ENCODE measurements around the gene HTR4. TPM values are rescaled to one million over a fixed set of nuclear protein-coding genes. Genes with fewer than 3 reads are reported as not detected.
A peak's percentile ranks its signal among the peaks of the same experiment; 100 is the strongest.

The HTR4 gene
- total RNA-seq (1 to 10 TPM; 7.6 to 9.1 (median 8.5) TPM), polyA plus RNA-seq (1.3 TPM)
- long read RNA-seq, donor 1, partial matches to known transcripts: 1 of 15 reads
- long read RNA-seq, donor 1, other reads (novel, unspliced or antisense): 10 of 15 reads
- long read RNA-seq, donor 2, partial matches to known transcripts: 2 of 5 reads
- long read RNA-seq, donor 2, other reads (novel, unspliced or antisense): 3 of 5 reads
- long read RNA-seq, donor 3, partial matches to known transcripts: 2 of 8 reads
- long read RNA-seq, donor 3, other reads (novel, unspliced or antisense): 2 of 8 reads
- long read RNA-seq, donor 4, partial matches to known transcripts: 0 of 5 reads
- long read RNA-seq, donor 4, other reads (novel, unspliced or antisense): 3 of 5 reads

GRCh38 chr5:148653836-148654781 lies at the start of gene HTR4:
Gene HTR4, minus strand, starts transcription at chr5:148654527. Its CDS starts 17,513 bp downstream, at chr5:148637014.
- intact Hi-C loops (cut with DNase I): loop anchor here in 1 of 4 donors (5.0 kb wide), 1 partner anchor 202 kb away; no protein-coding TSS in a partner anchor
- Histone ChIP-seq H3K4me3 (ENCODE audit: low read length) (peak within 1 kb of the TSS; percentile 65), H3K27ac (ENCODE audit: low read length) (peak within 1 kb of the TSS; percentile 36), H3K27me3 (ENCODE audit: control insufficient read depth, insufficient read depth) (no peaks in the 10 kb centered on the region), H3K9me3 (ENCODE audit: control insufficient read depth, low read length) (no peaks in the 10 kb centered on the region), H3K4me1 (ENCODE audit: control insufficient read depth, insufficient read depth, low read length) (no peaks in the 10 kb centered on the region)
- WGBS: 3% methylated on average over 72 of the region's 72 CpGs
- ATAC-seq (peak; percentile 69 to 77), DNase-seq (peak; percentile 31 to 70 (median 61))

GRCh38 chr5:148702019-148702596 lies 47.8 kb upstream of the HTR4 start:
- Histone ChIP-seq H3K4me3 (ENCODE audit: low read length) (no peak overlapping the region), H3K9me3 (ENCODE audit: control insufficient read depth, low read length) (no peaks in the 10 kb centered on the region), H3K27me3 (ENCODE audit: control insufficient read depth, insufficient read depth) (no peaks in the 10 kb centered on the region), H3K4me1 (ENCODE audit: control insufficient read depth, insufficient read depth, low read length) (peaks cover 2% of the 10 kb centered on the region), H3K27ac (ENCODE audit: low read length) (no peak overlapping the region)
- intact Hi-C loops (cut with DNase I): no loop called here
- DNase-seq: no peak
- no peak for ATAC-seq

- H3K27ac ChIP-seq (ENCODE audit: low read length): no peak overlapping the region
- intact Hi-C loops (cut with DNase I): no loop called here
- H3K9me3 ChIP-seq (ENCODE audit: control insufficient read depth, low read length): no peaks in the 10 kb centered on the region
- ATAC-seq (no peak), DNase-seq (no peak)
- WGBS: 54% methylated on average over 3 of the region's 3 CpGs
- no peak overlapping the region for H3K4me3 ChIP-seq (ENCODE audit: low read length)
- H3K27me3 ChIP-seq (ENCODE audit: control insufficient read depth, insufficient read depth): no peaks in the 10 kb centered on the region
- H3K4me1 ChIP-seq (ENCODE audit: control insufficient read depth, insufficient read depth, low read length): peaks cover 2% of the 10 kb centered on the region
Measured at GRCh38 chr5:148699028-148699427, 44.7 kb upstream of the HTR4 start.

GRCh38 chr5:148697809-148698196 lies 43.5 kb upstream of the HTR4 start:
- no peaks in the 10 kb centered on the region for H3K27me3 ChIP-seq (ENCODE audit: control insufficient read depth, insufficient read depth)
- intact Hi-C loops (cut with DNase I): no loop called here
- no peak for DNase-seq
- WGBS: 52% methylated on average over 2 of the region's 2 CpGs
- no peak overlapping the region for H3K4me3 ChIP-seq (ENCODE audit: low read length)
- peak in 1 of 2 donors; percentile 47 for ATAC-seq
- no peaks in the 10 kb centered on the region for H3K9me3 ChIP-seq (ENCODE audit: control insufficient read depth, low read length)
- peaks cover 2% of the 10 kb centered on the region for H3K4me1 ChIP-seq (ENCODE audit: control insufficient read depth, insufficient read depth, low read length)
- no peak overlapping the region for H3K27ac ChIP-seq (ENCODE audit: low read length)

GRCh38 chr5:148697180-148697808 lies 43.0 kb upstream of the HTR4 start:
- Histone ChIP-seq H3K27ac (ENCODE audit: low read length) (no peak overlapping the region), H3K4me3 (ENCODE audit: low read length) (no peak overlapping the region), H3K9me3 (ENCODE audit: control insufficient read depth, low read length) (no peaks in the 10 kb centered on the region), H3K4me1 (ENCODE audit: control insufficient read depth, insufficient read depth, low read length) (peaks cover 2% of the 10 kb centered on the region), H3K27me3 (ENCODE audit: control insufficient read depth, insufficient read depth) (no peaks in the 10 kb centered on the region)
- WGBS: 43% methylated on average over 6 of the region's 6 CpGs
- intact Hi-C loops (cut with DNase I): no loop called here
- DNase-seq: peak; percentile 53 to 60 (median 56)
- ATAC-seq: peak; percentile 96 to 99

- H3K27ac ChIP-seq (ENCODE audit: low read length): no peak overlapping the region
- WGBS: 90% methylated on average over 3 of the region's 3 CpGs
- no peaks in the 10 kb centered on the region for H3K27me3 ChIP-seq (ENCODE audit: control insufficient read depth, insufficient read depth)
- peaks cover 2% of the 10 kb centered on the region for H3K4me1 ChIP-seq (ENCODE audit: control insufficient read depth, insufficient read depth, low read length)
- ATAC-seq (no peak), DNase-seq (no peak)
- H3K4me3 ChIP-seq (ENCODE audit: low read length): no peak overlapping the region
- no peaks in the 10 kb centered on the region for H3K9me3 ChIP-seq (ENCODE audit: control insufficient read depth, low read length)
- intact Hi-C loops (cut with DNase I): no loop called here
Measured at GRCh38 chr5:148696187-148697036, 42.1 kb upstream of the HTR4 start.

GRCh38 chr5:148690945-148691344 lies 36.6 kb upstream of the HTR4 start:
- WGBS: 88% methylated on average over 1 of the region's 1 CpG
- DNase-seq (no peak), ATAC-seq (no peak)
- no peak overlapping the region for H3K27ac ChIP-seq (ENCODE audit: low read length)
- H3K9me3 ChIP-seq (ENCODE audit: control insufficient read depth, low read length): no peaks in the 10 kb centered on the region
- no peaks in the 10 kb centered on the region for H3K4me1 ChIP-seq (ENCODE audit: control insufficient read depth, insufficient read depth, low read length)
- no peak overlapping the region for H3K4me3 ChIP-seq (ENCODE audit: low read length)
- intact Hi-C loops (cut with DNase I): no loop called here
- H3K27me3 ChIP-seq (ENCODE audit: control insufficient read depth, insufficient read depth): no peaks in the 10 kb centered on the region

- intact Hi-C loops (cut with DNase I): no loop called here
- Histone ChIP-seq H3K4me3 (ENCODE audit: low read length) (no peak overlapping the region), H3K4me1 (ENCODE audit: control insufficient read depth, insufficient read depth, low read length) (no peaks in the 10 kb centered on the region), H3K27ac (ENCODE audit: low read length) (no peak overlapping the region), H3K27me3 (ENCODE audit: control insufficient read depth, insufficient read depth) (no peaks in the 10 kb centered on the region), H3K9me3 (ENCODE audit: control insufficient read depth, low read length) (no peaks in the 10 kb centered on the region)
- ATAC-seq (no peak), DNase-seq (no peak)
Measured at GRCh38 chr5:148688787-148689186, 34.5 kb upstream of the HTR4 start.

- no peak for ATAC-seq
- no peaks in the 10 kb centered on the region for H3K27me3 ChIP-seq (ENCODE audit: control insufficient read depth, insufficient read depth)
- 93% methylated on average over 2 of the region's 2 CpGs for WGBS
- DNase-seq: no peak
- no peak overlapping the region for H3K27ac ChIP-seq (ENCODE audit: low read length)
- H3K4me3 ChIP-seq (ENCODE audit: low read length): no peak overlapping the region
- intact Hi-C loops (cut with DNase I): no loop called here
- H3K4me1 ChIP-seq (ENCODE audit: control insufficient read depth, insufficient read depth, low read length): no peaks in the 10 kb centered on the region
- no peaks in the 10 kb centered on the region for H3K9me3 ChIP-seq (ENCODE audit: control insufficient read depth, low read length)
Measured at GRCh38 chr5:148687871-148688270, 33.5 kb upstream of the HTR4 start.

GRCh38 chr5:148687427-148687826 lies 33.1 kb upstream of the HTR4 start:
- Histone ChIP-seq H3K9me3 (ENCODE audit: control insufficient read depth, low read length) (no peaks in the 10 kb centered on the region), H3K4me1 (ENCODE audit: control insufficient read depth, insufficient read depth, low read length) (no peaks in the 10 kb centered on the region), H3K27me3 (ENCODE audit: control insufficient read depth, insufficient read depth) (no peaks in the 10 kb centered on the region), H3K27ac (ENCODE audit: low read length) (no peak overlapping the region), H3K4me3 (ENCODE audit: low read length) (no peak overlapping the region)
- WGBS: 65% methylated on average over 3 of the region's 3 CpGs
- intact Hi-C loops (cut with DNase I): no loop called here
- DNase-seq (no peak), ATAC-seq (peak in 1 of 2 donors; percentile 29)
